Neuronal stem cell (in vitro differentiated cells): ENCODE data around the gene ADAM12.

ENCODE experiments used
- DNase-seq: peaks from one replicate; pipeline ENCODE4 v3.0.0-alpha.2; 2013; ENCODE audit warnings: low spot score
- H2AFZ ChIP-seq: one replicate; pipeline ENCODE4 v1.6.1; 2013; ENCODE audit warnings: mild to moderate bottlenecking, low read length, inconsistent platforms
- H2AK5ac ChIP-seq: 2 replicates; pipeline ENCODE4 v1.6.1; 2013; ENCODE audit warnings: low read depth, mild to moderate bottlenecking, inconsistent platforms, low read length, moderate library complexity, mixed read lengths
- H2BK120ac ChIP-seq: 2 replicates; pipeline ENCODE4 v1.6.1; 2013; ENCODE audit warnings: low read depth, mild to moderate bottlenecking, inconsistent platforms, low read length, moderate library complexity, mixed read lengths
- H2BK12ac ChIP-seq: one replicate; pipeline ENCODE4 v1.6.1; 2013; ENCODE audit warnings: low read length, inconsistent platforms
- H2BK15ac ChIP-seq: 2 replicates; pipeline ENCODE4 v1.6.1; 2013; ENCODE audit warnings: mild to moderate bottlenecking, low read length, inconsistent platforms, mixed read lengths
- H2BK5ac ChIP-seq: one replicate; pipeline ENCODE4 v1.6.1; 2013; ENCODE audit warnings: inconsistent platforms, mild to moderate bottlenecking, low read length, moderate library complexity
- H3K14ac ChIP-seq: one replicate; pipeline ENCODE4 v1.6.1; 2013; ENCODE audit warnings: low read length, inconsistent platforms
- H3K18ac ChIP-seq: 2 replicates; pipeline ENCODE4 v1.6.1; 2013; ENCODE audit warnings: low read length, inconsistent platforms
- H3K23ac ChIP-seq: 2 replicates; pipeline ENCODE4 v1.6.1; 2013; ENCODE audit warnings: low read depth, mild to moderate bottlenecking, mixed read lengths, low read length, inconsistent platforms; ENCODE audit not compliant: poor library complexity
- H3K27ac ChIP-seq: replicated peaks from 3 replicates; pipeline ENCODE4 v1.5.1; 2013; ENCODE audit warnings: low read length, inconsistent platforms
- H3K27me3 ChIP-seq, 3 experiments: 2 replicates each; pipeline ENCODE4 v1.6.1; 2013; ENCODE audit warnings: low read length in 3 of 3, mild to moderate bottlenecking in 2 of 3, inconsistent platforms in 1 of 3, low read depth in 1 of 3, mixed read lengths in 1 of 3, moderate library complexity in 1 of 3; ENCODE audit not compliant: control insufficient read depth in 3 of 3, insufficient read depth in 3 of 3
- H3K36me3 ChIP-seq, 2 donors: replicated peaks in 1 of 2; 2 replicates each; pipeline ENCODE4 v1.6.1; 2013; ENCODE audit warnings: low read length in 2 of 2; ENCODE audit not compliant: control insufficient read depth in 2 of 2, insufficient read depth in 2 of 2
- H3K4ac ChIP-seq: 2 replicates; pipeline ENCODE4 v1.6.1; 2013; ENCODE audit warnings: inconsistent platforms, mild to moderate bottlenecking, low read length, moderate library complexity
- H3K4me1 ChIP-seq, 2 donors: 1 replicate in 1 of 2; 2 replicates in 1 of 2; pipeline ENCODE4 v1.6.1; 2013; ENCODE audit warnings: low read length in 2 of 2, low read depth in 1 of 2; ENCODE audit not compliant: control insufficient read depth in 2 of 2, insufficient read depth in 1 of 2
- H3K4me2 ChIP-seq: one replicate; pipeline ENCODE4 v1.6.1; 2013; ENCODE audit warnings: mild to moderate bottlenecking, low read length, inconsistent platforms; ENCODE audit not compliant: insufficient read depth, poor library complexity, severe bottlenecking
- H3K4me3 ChIP-seq, 2 donors: 2 replicates each; pipeline ENCODE4 v1.5.1; 2013; ENCODE audit warnings: low read length in 2 of 2, mild to moderate bottlenecking in 2 of 2, inconsistent platforms in 1 of 2, moderate library complexity in 1 of 2
- H3K79me1 ChIP-seq: one replicate; pipeline ENCODE4 v1.6.1; 2013; ENCODE audit warnings: low read depth, mild to moderate bottlenecking, inconsistent platforms, low read length, moderate library complexity
- H3K9ac ChIP-seq: one replicate; pipeline ENCODE4 v1.6.1; 2013; ENCODE audit warnings: mild to moderate bottlenecking, low read depth, low read length, inconsistent platforms; ENCODE audit not compliant: poor library complexity
- H3K9me3 ChIP-seq, 2 donors: replicated peaks in 1 of 2; 2 replicates each; pipeline versions ENCODE3 to v1.6.1; 2013; ENCODE audit warnings: low read length in 2 of 2, mild to moderate bottlenecking in 2 of 2, inconsistent platforms in 1 of 2, low read depth in 1 of 2, mixed read lengths in 1 of 2, moderate library complexity in 1 of 2; ENCODE audit not compliant: control insufficient read depth in 2 of 2, insufficient read depth in 1 of 2
- H4K8ac ChIP-seq: one replicate; pipeline ENCODE4 v1.6.1; 2013; ENCODE audit warnings: low read depth, mild to moderate bottlenecking, inconsistent platforms, low read length, moderate library complexity
- H4K91ac ChIP-seq: one replicate; pipeline ENCODE4 v1.6.1; 2013; ENCODE audit warnings: low read length, low read depth, mild to moderate bottlenecking, inconsistent platforms; ENCODE audit not compliant: poor library complexity
- WGBS, 2 donors: extraction: QIAGEN DNeasy Blood & Tissue Kit; methylation state at CpG; one replicate each; pipeline ENCODE4 v1.1.7; 2013; ENCODE audit warnings: missing lambda C conversion rate in 2 of 2, mixed read lengths in 1 of 2; ENCODE audit not compliant: insufficient read length in 2 of 2, insufficient replicate concordance in 1 of 2; ENCODE audit errors: extremely low coverage in 2 of 2; 5-methylcytosine and 5-hydroxymethylcytosine counted together

Gene ADAM12

GRCh38 chr10:126233182-126234148 is 154.8 kb downstream of the ADAM12 start:
- H3K79me1 ChIP-seq, result no peaks in the 10 kb centered on the region
- no peaks in the 10 kb centered on the region for H3K9me3 ChIP-seq
- no peak for DNase-seq
- no peak overlapping the region for H3K23ac ChIP-seq
- H3K4ac ChIP-seq, result no peak overlapping the region
- peaks cover 2 to 8% of the 10 kb centered on the region in 2 donors for H3K4me1 ChIP-seq
- H3K14ac ChIP-seq, result no peak overlapping the region
- H2BK15ac ChIP-seq, result no peak overlapping the region
- no peak overlapping the region for H3K9ac ChIP-seq
- no peak overlapping the region for H3K4me3 ChIP-seq
- H2AK5ac ChIP-seq, result no peak overlapping the region
- H2BK5ac ChIP-seq, result no peak overlapping the region
- H4K91ac ChIP-seq, result no peak overlapping the region
- no peaks in the 10 kb centered on the region for H3K36me3 ChIP-seq
- H3K27me3 ChIP-seq, result no peaks in the 10 kb centered on the region
- no peak overlapping the region for H4K8ac ChIP-seq
- H2BK12ac ChIP-seq, result no peak overlapping the region
- WGBS, 2 donors, result no CpG with 5 or more reads among the region's 15 CpGs
- no peak overlapping the region for H3K18ac ChIP-seq
- H2BK120ac ChIP-seq, result no peak overlapping the region
- H2AFZ ChIP-seq, result no peak overlapping the region
- H3K4me2 ChIP-seq, result no peak overlapping the region
- H3K27ac ChIP-seq, result no peak overlapping the region

DNA sequence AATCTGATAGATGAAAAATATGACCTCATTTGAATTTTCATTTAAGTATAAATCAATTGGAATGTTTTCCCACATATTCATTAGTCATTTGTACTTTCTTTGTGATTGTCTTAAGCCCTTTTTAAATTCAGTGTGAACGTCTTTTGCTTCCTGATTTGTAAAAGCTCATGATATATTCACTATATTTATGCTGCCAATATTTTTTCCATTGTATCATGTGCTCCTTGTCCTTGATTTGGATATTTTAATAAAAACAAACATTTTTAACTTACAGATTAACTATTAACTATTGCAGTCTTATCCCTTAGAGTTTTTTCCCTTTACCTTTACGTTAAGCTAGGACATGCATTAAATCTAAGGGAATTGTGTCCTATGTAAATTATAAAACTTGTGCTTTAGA is 157.7 kb downstream of the ADAM12 start:
- no peak overlapping the region for H3K27ac ChIP-seq
- H2AK5ac ChIP-seq, result no peak overlapping the region
- no peak overlapping the region for H3K18ac ChIP-seq
- H3K36me3 ChIP-seq, result no peaks in the 10 kb centered on the region
- H2BK120ac ChIP-seq, result no peak overlapping the region
- H3K23ac ChIP-seq, result no peak overlapping the region
- H3K27me3 ChIP-seq, result no peaks in the 10 kb centered on the region
- no peak overlapping the region for H2BK5ac ChIP-seq
- no peak overlapping the region for H4K91ac ChIP-seq
- no peak overlapping the region for H2BK15ac ChIP-seq
- H4K8ac ChIP-seq, result no peak overlapping the region
- H3K4me1 ChIP-seq, result peaks cover 2 to 9% of the 10 kb centered on the region in 2 donors
- no peak for DNase-seq
- no peak overlapping the region for H3K4me2 ChIP-seq
- no peak overlapping the region for H2BK12ac ChIP-seq
- H3K4me3 ChIP-seq, result no peak overlapping the region
- H3K4ac ChIP-seq, result no peak overlapping the region
- no peak overlapping the region for H3K9ac ChIP-seq
- no peaks in the 10 kb centered on the region for H3K79me1 ChIP-seq
- H2AFZ ChIP-seq, result no peak overlapping the region
- H3K14ac ChIP-seq, result no peak overlapping the region
- no peaks in the 10 kb centered on the region for H3K9me3 ChIP-seq
- no CpG with 5 or more reads among the region's 2 CpGs for WGBS, 2 donors

- no peak overlapping the region for H2BK5ac ChIP-seq
- WGBS, 2 donors, result 100% methylated on average over 1 of the region's 8 CpGs; no CpG with 5 or more reads in 1 of the 2 donors
- DNase-seq, result no peak
- no peak overlapping the region for H2BK15ac ChIP-seq
- H2BK120ac ChIP-seq, result no peak overlapping the region
- no peaks in the 10 kb centered on the region for H3K36me3 ChIP-seq
- no peaks in the 10 kb centered on the region for H3K27me3 ChIP-seq
- H4K8ac ChIP-seq, result no peak overlapping the region
- no peak overlapping the region for H3K9ac ChIP-seq
- H3K4ac ChIP-seq, result no peak overlapping the region
- no peaks in the 10 kb centered on the region for H3K9me3 ChIP-seq
- no peaks in the 10 kb centered on the region for H3K79me1 ChIP-seq
- peaks cover 2 to 11% of the 10 kb centered on the region in 2 donors for H3K4me1 ChIP-seq
- no peak overlapping the region for H3K18ac ChIP-seq
- H2BK12ac ChIP-seq, result no peak overlapping the region
- no peak overlapping the region for H3K14ac ChIP-seq
- H4K91ac ChIP-seq, result no peak overlapping the region
- no peak overlapping the region for H2AK5ac ChIP-seq
- no peak overlapping the region for H2AFZ ChIP-seq
- no peak overlapping the region for H3K4me2 ChIP-seq
- H3K23ac ChIP-seq, result no peak overlapping the region
- H3K4me3 ChIP-seq, result no peak overlapping the region
- H3K27ac ChIP-seq, result no peak overlapping the region
Observed at GRCh38 chr10:126229686-126230085, 158.6 kb downstream of the ADAM12 start.

DNA sequence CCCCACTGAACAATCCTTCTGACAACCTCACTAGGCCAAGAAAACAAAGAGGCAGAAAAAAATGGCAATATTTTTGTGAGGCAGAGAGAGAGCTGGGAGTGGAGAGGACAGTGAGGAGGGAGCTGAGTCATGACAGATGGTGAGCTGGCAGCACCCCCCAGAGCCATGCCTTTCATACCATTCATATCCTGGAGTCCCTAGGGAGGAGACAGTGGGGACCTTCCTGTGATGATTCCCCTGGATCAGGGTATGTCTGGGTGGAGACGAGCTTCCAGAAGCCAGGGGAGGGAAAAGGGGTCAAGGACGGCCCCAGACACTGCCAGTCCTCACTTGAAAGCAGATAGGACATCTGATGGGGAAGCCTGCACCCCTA is 160.5 kb downstream of the ADAM12 start:
- Histone ChIP-seq H2BK15ac (no peak overlapping the region), H2BK120ac (peak overlapping the region; percentile 11), H3K9me3 (no peaks in the 10 kb centered on the region), H2AFZ (peak overlapping the region; percentile 29), H3K36me3 (no peaks in the 10 kb centered on the region), H3K4me1 (peaks cover 4 to 14% of the 10 kb centered on the region in 2 donors), H3K4ac (no peak overlapping the region), H2BK5ac (no peak overlapping the region), H3K23ac (no peak overlapping the region), H3K14ac (no peak overlapping the region), H3K4me3 (no peak overlapping the region), H3K9ac (no peak overlapping the region), H2AK5ac (no peak overlapping the region), H3K27me3 (no peaks in the 10 kb centered on the region), H4K8ac (no peak overlapping the region), H2BK12ac (no peak overlapping the region), H3K4me2 (no peak overlapping the region), H4K91ac (no peak overlapping the region), H3K18ac (no peak overlapping the region), H3K79me1 (no peaks in the 10 kb centered on the region), H3K27ac (no peak overlapping the region)
- WGBS, 2 donors, result no CpG with 5 or more reads among the region's 2 CpGs
- no peak for DNase-seq
